Gastrocnemius medialis (tissue), 4 donors: ENCODE results near the gene MYRF. TPM values are rescaled to one million over a fixed set of nuclear protein-coding genes. Genes with fewer than 3 reads are reported as not detected.

Experiments
- ATAC-seq, 2 donors: fragments of 150-250 bp; one replicate each; pipeline ENCODE4 v1.9.1; 2016
- DNase-seq, 2 donors: peaks; one replicate each; pipeline ENCODE4 v3.0.0-alpha.2; 2019
- H3K27ac ChIP-seq, 4 donors: fragments of 200-600 bp; sonication (generic); 1 replicate in 1 of 4; 2 replicates in 3 of 4; pipeline ENCODE4 v1.5.1; 2016 to 2018; ENCODE audit warnings: mild to moderate bottlenecking in 2 of 4, moderate library complexity in 1 of 4
- H3K27me3 ChIP-seq, 3 donors: fragments of 200-600 bp; sonication (generic) in 2 of 3; 1 replicate in 1 of 3; 2 replicates in 2 of 3; pipeline versions ENCODE4 v1.5.1 to v1.6.0; 2016 to 2019; ENCODE audit warnings: mild to moderate bottlenecking in 1 of 3, moderate library complexity in 1 of 3
- H3K36me3 ChIP-seq, 2 donors: fragments of 200-600 bp; sonication (generic) in 1 of 2; one replicate each; pipeline ENCODE4 v1.5.1; 2017 to 2018
- H3K4me1 ChIP-seq, 2 donors: fragments of 200-600 bp; sonication (generic) in 1 of 2; one replicate each; pipeline ENCODE4 v1.5.1; 2016 to 2017; ENCODE audit warnings: mild to moderate bottlenecking in 2 of 2
- H3K4me3 ChIP-seq, 4 donors: fragments of 200-600 bp; sonication (generic) in 3 of 4; 1 replicate in 1 of 4; 2 replicates in 3 of 4; pipeline ENCODE4 v1.5.1; 2016 to 2019; ENCODE audit warnings: mild to moderate bottlenecking in 2 of 4
- H3K9me3 ChIP-seq, 3 donors: fragments of 200-600 bp; sonication (generic) in 2 of 3; 1 replicate in 1 of 3; 2 replicates in 2 of 3; pipeline ENCODE4 v1.5.1; 2016 to 2019
- CTCF ChIP-seq, 5 experiments: fragments of 450-650 bp in 3 of 5; fragments of 200-600 bp in 2 of 5; sonication (generic) in 2 of 5; IDR thresholded peaks in 4 of 5; conservative IDR thresholded peaks in 1 of 5; 1 replicate in 4 of 5; 2 replicates in 1 of 5; pipeline ENCODE4 v1.5.1; 2016 to 2019; ENCODE audit warnings: antibody characterized with exemption in 5 of 5, mild to moderate bottlenecking in 3 of 5, moderate library complexity in 3 of 5
- POLR2A ChIP-seq, 2 donors: fragments of 450-650 bp; IDR thresholded peaks; one replicate each; pipeline ENCODE4 v1.6.1; 2017; ENCODE audit warnings: antibody characterized with exemption in 2 of 2, mild to moderate bottlenecking in 2 of 2, moderate library complexity in 2 of 2
- in situ Hi-C, 4 donors: fragments of 200-750 bp; cut with MboI; loops; one replicate each; pipeline versions ENCODE4 v1.15.0 to v1.8.0; 2017; ENCODE audit warnings: low sequenced_read_pairs in 4 of 4
- intact Hi-C: fragments of 100-400 bp; cut with DNase I; formaldehyde crosslinking; loops from one replicate; pipeline ENCODE4 v1.15.1; 2023; ENCODE audit warnings: low total_unique reads
- total RNA-seq, 4 donors: library from RNA; depleted of rRNA; stranded (reverse); fragments of >200 nt; gene quantifications; one replicate each; pipeline versions ENCODE4 v1.1.0 to v1.2.3, GENCODE V29; 2016

MYRF gene
- total RNA-seq, 4 donors from 2014 or later, result 0.07 TPM; not detected in 3

GRCh38 chr11:61828379-61828628 lies 75.9 kb downstream of the MYRF start:
- no peaks in the 10 kb centered on the region for H3K36me3 ChIP-seq
- ATAC-seq (no peak), DNase-seq (no peak)
- peaks cover 21 to 39% (median 27%) of the 10 kb centered on the region in 3 donors for H3K27me3 ChIP-seq
- TF ChIP-seq CTCF (IDR thresholded peaks at IDR 0.05 in 4 of 5, conservative IDR thresholded peaks at IDR 0.05 in 1 of 5) (no peak), POLR2A (IDR thresholded peaks at IDR 0.05) (no peak)
- intact Hi-C loops (no loop called here), in situ Hi-C loops (no loop called here)
- H3K4me3 ChIP-seq, result peak overlapping the region; percentile 41 to 63 (median 58)
- H3K27ac ChIP-seq, result peak overlapping the region; percentile 57 to 74 (median 69)
- no peaks in the 10 kb centered on the region for H3K9me3 ChIP-seq
- H3K4me1 ChIP-seq, result peaks cover 6 to 13% of the 10 kb centered on the region in 2 donors

- H3K4me1 ChIP-seq, result peaks cover 6 to 13% of the 10 kb centered on the region in 2 donors
- no peaks in the 10 kb centered on the region for H3K36me3 ChIP-seq
- H3K4me3 ChIP-seq, result peak overlapping the region; percentile 41 to 63 (median 58)
- peak overlapping the region; percentile 57 to 74 (median 69) for H3K27ac ChIP-seq
- no peaks in the 10 kb centered on the region for H3K9me3 ChIP-seq
- TF ChIP-seq POLR2A (IDR thresholded peaks at IDR 0.05), result no peak
- TF ChIP-seq CTCF (IDR thresholded peaks at IDR 0.05 in 4 of 5, conservative IDR thresholded peaks at IDR 0.05 in 1 of 5), result peak in 1 of 5 experiments; percentile 47
- DNase-seq, result peak in 1 of 2 donors; percentile 38
- ATAC-seq, result peak in 1 of 2 donors; percentile 34
- intact Hi-C loops (no loop called here), in situ Hi-C loops (no loop called here)
- H3K27me3 ChIP-seq, result peaks cover 21 to 39% (median 27%) of the 10 kb centered on the region in 3 donors
Measured at GRCh38 chr11:61828629-61829407, 76.4 kb downstream of the MYRF start.

- H3K4me1 ChIP-seq, result peaks cover 6 to 20% of the 10 kb centered on the region in 2 donors
- peak overlapping the region in 2 of 4 donors; percentile 1 to 61 for H3K4me3 ChIP-seq
- peaks cover 21 to 39% (median 27%) of the 10 kb centered on the region in 3 donors for H3K27me3 ChIP-seq
- ATAC-seq, result no peak
- in situ Hi-C loops (no loop called here), intact Hi-C loops (no loop called here)
- H3K27ac ChIP-seq, result peak overlapping the region; percentile 57 to 74 (median 69)
- H3K36me3 ChIP-seq, result no peaks in the 10 kb centered on the region
- no peaks in the 10 kb centered on the region for H3K9me3 ChIP-seq
- no peak for DNase-seq
- no peak for TF ChIP-seq POLR2A (IDR thresholded peaks at IDR 0.05)
- TF ChIP-seq CTCF (IDR thresholded peaks at IDR 0.05 in 4 of 5, conservative IDR thresholded peaks at IDR 0.05 in 1 of 5), result no peak
Measured at GRCh38 chr11:61829806-61830205, 77.4 kb downstream of the MYRF start.

GRCh38 chr11:61830237-61831105 lies 78.0 kb downstream of the MYRF start:
- peaks cover 10 to 20% of the 10 kb centered on the region in 2 donors for H3K4me1 ChIP-seq
- no peak for TF ChIP-seq POLR2A (IDR thresholded peaks at IDR 0.05)
- TF ChIP-seq CTCF (IDR thresholded peaks at IDR 0.05 in 4 of 5, conservative IDR thresholded peaks at IDR 0.05 in 1 of 5), result no peak
- H3K36me3 ChIP-seq, result no peaks in the 10 kb centered on the region
- H3K4me3 ChIP-seq, result peak overlapping the region in 1 of 4 donors; percentile 1
- peaks cover 21 to 39% (median 27%) of the 10 kb centered on the region in 3 donors for H3K27me3 ChIP-seq
- peak overlapping the region; percentile 57 to 74 (median 69) for H3K27ac ChIP-seq
- in situ Hi-C loops, result no loop called here
- no peaks in the 10 kb centered on the region for H3K9me3 ChIP-seq
- peak in 1 of 2 donors; percentile 29 for ATAC-seq
- no peak for DNase-seq
- intact Hi-C loops, result no loop called here
